ENCODE data around the gene PPP3CA. TPM values are rescaled to one million over a fixed set of nuclear protein-coding genes. Genes with fewer than 3 reads are reported as not detected.

Gene PPP3CA
- total and polyA plus RNA-seq, 2 of the 8 experiments (the other 6 are each of a cell fraction or from before 2014, with no cell fraction given), result 7.9 to 35.0 TPM

GRCh38 chr4:101055392-101055791, 291.9 kb downstream of the PPP3CA start:
- Histone ChIP-seq H2BK120ac (replicated peaks; ENCODE audit: low read depth, low read length) (no peak overlapping the region), H3K4me3 (ENCODE audit: extremely low read depth in 1 of 4, insufficient read depth in 2 of 4, low read depth in 3 of 4, low read length in 4 of 4) (no peak overlapping the region), H3K79me1 (ENCODE audit: low read depth, low read length) (no peaks in the 10 kb centered on the region), H4K5ac (ENCODE audit: insufficient read length, low read depth, low read length) (no peak overlapping the region), H4K20me1 (replicated peaks in 1 of 2; ENCODE audit: control insufficient read depth in 1 of 2, insufficient read depth in 2 of 2, low read length in 2 of 2) (no peaks in the 10 kb centered on the region), H2BK12ac (ENCODE audit: low read depth, low read length) (no peak overlapping the region), H3K4me1 (replicated peaks in 1 of 4; ENCODE audit: control insufficient read depth in 3 of 4, insufficient read depth in 4 of 4, low read length in 3 of 4) (no peaks in the 10 kb centered on the region; a peak in 1 of 7 replicates), H3K4me2 (ENCODE audit: insufficient read depth in 1 of 2, low read depth in 2 of 2, low read length in 2 of 2) (no peak overlapping the region), H3K27me3 (replicated peaks in 1 of 4; ENCODE audit: control insufficient read depth in 3 of 4, extremely low read depth in 1 of 4, insufficient read depth in 3 of 4, low read length in 3 of 4) (no peaks in the 10 kb centered on the region), H3K4ac (replicated peaks; ENCODE audit: insufficient read length, low read depth, low read length) (no peak overlapping the region), H2BK20ac (ENCODE audit: low read length) (no peak overlapping the region), H3K14ac (ENCODE audit: insufficient read length) (no peak overlapping the region), H3K79me2 (ENCODE audit: control insufficient read depth in 1 of 2, insufficient read depth in 2 of 2, low read length in 2 of 2) (no peaks in the 10 kb centered on the region), H2BK15ac (ENCODE audit: low read length) (no peak overlapping the region), H3K9ac (replicated peaks in 1 of 4; ENCODE audit: extremely low read depth in 1 of 4, low read depth in 3 of 4, low read length in 3 of 4) (no peak overlapping the region), H2BK5ac (ENCODE audit: low read depth, low read length) (no peak overlapping the region), H2AFZ (ENCODE audit: low read length) (no peak overlapping the region), H3K9me3 (ENCODE audit: insufficient read depth in 2 of 2, low read depth in 1 of 2, low read length in 1 of 2) (no peaks in the 10 kb centered on the region), H3K56ac (replicated peaks; ENCODE audit: insufficient read length, low read depth, low read length) (no peak overlapping the region), H3K23me2 (ENCODE audit: low read depth, low read length) (no peaks in the 10 kb centered on the region), H3K23ac (ENCODE audit: insufficient read length) (no peak overlapping the region), H3K36me3 (ENCODE audit: control insufficient read depth in 2 of 4, insufficient read depth in 4 of 4, low read length in 3 of 4) (no peaks in the 10 kb centered on the region), H3K18ac (ENCODE audit: extremely low read depth, low read length) (no peak overlapping the region), H4K91ac (replicated peaks; ENCODE audit: insufficient read length, low read length) (no peak overlapping the region), H4K8ac (ENCODE audit: extremely low read depth, insufficient read depth, low read length) (no peak overlapping the region), H2AK5ac (ENCODE audit: low read depth, low read length) (no peak overlapping the region), H3K27ac (ENCODE audit: low read depth, low read length) (no peak overlapping the region)
- ChIA-PET POLR2A (ENCODE audit: partially characterized antibody) (no interaction called here), CTCF (ENCODE audit: partially characterized antibody) (interaction anchor here (1.1 kb wide), 1 partner anchor 10 kb away, joined by 3 read pairs; no protein-coding TSS in a partner anchor)
- 76% methylated on average over 2 of the region's 2 CpGs; no CpG with 5 or more reads in 1 of the 2 experiments for WGBS, 2 experiments (ENCODE audit: extremely low coverage in 1 of 2, insufficient coverage in 1 of 2, insufficient read length in 1 of 2, insufficient replicate concordance in 2 of 2, low coverage in 1 of 2, low lambda C conversion rate in 2 of 2, missing lambda C conversion rate in 1 of 2)
- FAIRE-seq, result no peak
- DNase-seq (ENCODE audit: low read depth in 1 of 2, low spot score in 2 of 2), result no peak
- TF ChIP-seq HDAC2 (IDR thresholded peaks at IDR 0.05; ENCODE audit: borderline replicate concordance in 1 of 2, low read depth in 2 of 2, low read length in 2 of 2) (no peak), SIX5 (IDR thresholded peaks at IDR 0.05; ENCODE audit: low read depth, low read length) (no peak), GABPA (IDR thresholded peaks at IDR 0.05; ENCODE audit: borderline replicate concordance, insufficient read depth, low read length) (no peak), SAP30 (IDR thresholded peaks at IDR 0.05; ENCODE audit: insufficient read depth, insufficient replicate concordance, low read length) (no peak), EGR1 (IDR thresholded peaks at IDR 0.05; ENCODE audit: borderline replicate concordance, low read depth, low read length) (no peak), RAD21 (IDR thresholded peaks at IDR 0.05 in 1 of 2, conservative IDR thresholded peaks at IDR 0.05 in 1 of 2; ENCODE audit: low read depth in 2 of 2, low read length in 2 of 2) (no peak), USF2 (IDR thresholded peaks at IDR 0.05; ENCODE audit: low read length) (no peak), NRF1 (IDR thresholded peaks at IDR 0.05; ENCODE audit: low read depth, low read length) (no peak), ZNF274 (IDR thresholded peaks at IDR 0.05; ENCODE audit: borderline replicate concordance, extremely low read depth, low read length) (no peak), FOSL1 (IDR thresholded peaks at IDR 0.05; ENCODE audit: insufficient read depth, low read depth, low read length) (no peak), MAX (IDR thresholded peaks at IDR 0.05) (no peak), PHF8 (conservative IDR thresholded peaks at IDR 0.05; ENCODE audit: low read depth, low read length) (no peak)

Measured in H1 (cell line).